IMR-90 (cell line): ENCODE data around the gene PRPF8. TPM values are rescaled to one million over a fixed set of nuclear protein-coding genes. Genes with fewer than 3 reads are reported as not detected.

Experiments used
- ATAC-seq: fragments of 200-7000 bp; cut with Tn5 transposase; 2 replicates; pipeline ENCODE4 v1.9.1; 2020; ENCODE audit warnings: low read depth, mild to moderate bottlenecking, moderate library complexity
- BruUV-seq: library from RNA; stranded (reverse); fragments of 400-500 nt; replicated peaks from 2 replicates; lab custom pipeline; 2021; lab: Mats Ljungman, UMichigan
- CTCF ChIA-PET: fragments of 300-600 bp; formaldehyde crosslinking; extraction: SDS; loops from one replicate; lab custom pipeline; 2021; ENCODE audit warnings: antibody characterized with exemption; lab: Yijun Ruan, JAX
- POLR2A ChIA-PET: fragments of 300-600 bp; sonication (Branson Sonifier 250); formaldehyde crosslinking; loops from one replicate; lab custom pipeline; 2022; ENCODE audit warnings: antibody characterized with exemption; ENCODE audit not compliant: unreplicated experiment; lab: Charles Lee
- DNase-seq: peaks from one replicate; pipeline ENCODE4 v3.0.0; 2013
- H2AFZ ChIP-seq: replicated peaks from 2 replicates; pipeline ENCODE3; 2013; ENCODE audit warnings: low read length, mild to moderate bottlenecking; ENCODE audit not compliant: poor library complexity
- H2AK5ac ChIP-seq: 2 replicates; pipeline ENCODE4 v1.6.1; 2013; ENCODE audit warnings: low read depth, low read length, inconsistent platforms
- H2AK9ac ChIP-seq: replicated peaks from 2 replicates; pipeline ENCODE3; 2013; ENCODE audit warnings: mild to moderate bottlenecking, low read depth, low read length, moderate library complexity; ENCODE audit not compliant: poor library complexity
- H2BK120ac ChIP-seq: 2 replicates; pipeline ENCODE4 v1.6.1; 2013; ENCODE audit warnings: low read depth, low read length, inconsistent platforms
- H2BK15ac ChIP-seq: 3 replicates; pipeline ENCODE4 v1.6.1; 2013; ENCODE audit warnings: low read depth, low read length, inconsistent platforms
- H2BK20ac ChIP-seq: 2 replicates; pipeline ENCODE4 v1.6.1; 2013; ENCODE audit warnings: low read depth, mild to moderate bottlenecking, inconsistent platforms, low read length, moderate library complexity
- H2BK5ac ChIP-seq: 2 replicates; pipeline ENCODE4 v1.6.1; 2013; ENCODE audit warnings: mild to moderate bottlenecking, low read depth, low read length, inconsistent platforms; ENCODE audit not compliant: poor library complexity, severe bottlenecking
- H3K14ac ChIP-seq: replicated peaks from 2 replicates; pipeline ENCODE4 v1.6.1; 2013; ENCODE audit warnings: low read depth, low read length, inconsistent platforms
- H3K18ac ChIP-seq: 2 replicates; pipeline ENCODE4 v1.6.1; 2013; ENCODE audit warnings: low read depth, low read length, control low read depth
- H3K23ac ChIP-seq: 2 replicates; pipeline ENCODE4 v1.6.1; 2013; ENCODE audit warnings: low read depth, low read length, inconsistent platforms
- H3K27ac ChIP-seq: 2 replicates; pipeline ENCODE4 v1.5.1; 2013; ENCODE audit warnings: mild to moderate bottlenecking, control low read depth, low read length; ENCODE audit not compliant: insufficient read depth
- H3K27me3 ChIP-seq: 2 replicates; pipeline ENCODE4 v1.6.1; 2013; ENCODE audit warnings: low read length; ENCODE audit not compliant: control insufficient read depth, insufficient read depth
- H3K36me3 ChIP-seq: 2 replicates; pipeline ENCODE4 v1.6.1; 2013; ENCODE audit warnings: low read length, mixed read lengths; ENCODE audit not compliant: control insufficient read depth, insufficient read depth
- H3K4ac ChIP-seq: 2 replicates; pipeline ENCODE4 v1.6.1; 2013; ENCODE audit warnings: low read depth, low read length, inconsistent platforms
- H3K4me1 ChIP-seq: 2 replicates; pipeline ENCODE4 v1.6.1; 2013; ENCODE audit warnings: low read length, mixed read lengths; ENCODE audit not compliant: control insufficient read depth, insufficient read depth
- H3K4me2 ChIP-seq: 2 replicates; pipeline ENCODE4 v1.6.1; 2013; ENCODE audit warnings: low read depth, mild to moderate bottlenecking, control low read depth, low read length, moderate library complexity
- H3K4me3 ChIP-seq: 2 replicates; pipeline ENCODE4 v1.5.1; 2013; ENCODE audit warnings: low read depth, mild to moderate bottlenecking, control low read depth, low read length, moderate library complexity; ENCODE audit not compliant: insufficient read depth
- H3K56ac ChIP-seq: 2 replicates; pipeline ENCODE4 v1.6.1; 2013; ENCODE audit warnings: low read length, inconsistent platforms; ENCODE audit not compliant: insufficient read depth; ENCODE audit errors: extremely low read depth
- H3K79me1 ChIP-seq, 2 experiments: 2 replicates each; pipeline ENCODE4 v1.6.1; 2013; ENCODE audit warnings: low read length in 2 of 2, inconsistent platforms in 1 of 2, low read depth in 1 of 2
- H3K9ac ChIP-seq: 2 replicates; pipeline ENCODE4 v1.6.1; 2013; ENCODE audit warnings: low read depth, low read length, control low read depth
- H3K9me1 ChIP-seq: 2 replicates; pipeline ENCODE4 v1.6.1; 2013; ENCODE audit warnings: low read length, inconsistent platforms; ENCODE audit not compliant: insufficient read depth
- H3K9me3 ChIP-seq: 2 replicates; pipeline ENCODE4 v1.6.1; 2013; ENCODE audit warnings: low read length; ENCODE audit not compliant: control insufficient read depth, insufficient read depth
- H4K20me1 ChIP-seq: 2 replicates; pipeline ENCODE4 v1.6.1; 2013; ENCODE audit warnings: low read length, inconsistent platforms; ENCODE audit not compliant: insufficient read depth
- H4K5ac ChIP-seq: 2 replicates; pipeline ENCODE4 v1.6.1; 2013; ENCODE audit warnings: mild to moderate bottlenecking, low read depth, low read length, control low read depth
- H4K8ac ChIP-seq, 2 experiments: 2 replicates each; pipeline ENCODE4 v1.6.1; 2013; ENCODE audit warnings: low read depth in 2 of 2, low read length in 2 of 2, control low read depth in 1 of 2, inconsistent platforms in 1 of 2
- H4K91ac ChIP-seq: 2 replicates; pipeline ENCODE4 v1.6.1; 2013; ENCODE audit warnings: low read depth, low read length, inconsistent platforms; ENCODE audit not compliant: insufficient read depth
- CTCF ChIP-seq: conservative IDR thresholded peaks from 2 replicates; pipeline ENCODE4 v1.5.1; 2012; ENCODE audit warnings: mild to moderate bottlenecking, low read depth, low read length, improper control_type of control experiment
- FOS ChIP-seq: fragments of 150-350 bp; IDR thresholded peaks from 2 replicates; pipeline ENCODE4 v1.6.1; 2016; ENCODE audit warnings: low read depth, low read length
- POLR2A ChIP-seq: IDR thresholded peaks from 2 replicates; pipeline ENCODE4 v1.6.1; 2012; ENCODE audit warnings: mild to moderate bottlenecking, low read depth, low read length
- RAD21 ChIP-seq: IDR thresholded peaks from 2 replicates; pipeline ENCODE4 v1.6.1; 2012; ENCODE audit warnings: low read length, improper control_type of control experiment
- RFX5 ChIP-seq: IDR thresholded peaks from 2 replicates; pipeline ENCODE4 v1.8.0; 2012; ENCODE audit warnings: low read depth, mild to moderate bottlenecking, low read length, moderate library complexity
- WGBS, 2 experiments: methylation state at CpG; one replicate each; pipeline versions ENCODE4 v1.1.5 to v1.1.7; 2013; ENCODE audit warnings: missing lambda C conversion rate in 2 of 2; ENCODE audit not compliant: insufficient read length in 1 of 2; ENCODE audit errors: extremely low coverage in 2 of 2; 5-methylcytosine and 5-hydroxymethylcytosine counted together
- dilution Hi-C: fragments of 300-500 bp; cut with HindIII; formaldehyde crosslinking; loops from one replicate; pipeline ENCODE4 v1.14.3; 2018; ENCODE audit warnings: low sequenced_read_pairs; ENCODE audit not compliant: unreplicated experiment
- in situ Hi-C: fragments of 300-500 bp; cut with MboI; formaldehyde crosslinking; loops from 3 replicates; pipeline ENCODE4 v1.14.3; 2019; ENCODE audit warnings: low sequenced_read_pairs, inconsistent platforms, mixed read lengths
- intact Hi-C: fragments of 100-400 bp; cut with micrococcal nuclease; formaldehyde crosslinking; loops from 2 replicates; pipeline ENCODE4 v1.10.0; 2022
- polyA plus RNA-seq, 3 experiments: library from polyadenylated mRNA; depleted of rRNA; stranded (reverse); fragments of >200 nt; gene quantifications; 2 replicates each; pipeline ENCODE4 v1.2.3, GENCODE V29; 2012; ENCODE audit warnings: low replicate concordance in 1 of 3
- total RNA-seq: library from RNA; depleted of rRNA; stranded (reverse); fragments of >200 nt; gene quantifications from 2 replicates; pipeline ENCODE4 v1.2.3, GENCODE V29; 2012
- TF ChIP-seq, protein P1 (sequence below): fragments of 150-350 bp; IDR thresholded peaks from 2 replicates; pipeline ENCODE4 v1.6.1; 2017; ENCODE audit warnings: mild to moderate bottlenecking, antibody characterized with exemption, low read length, low read depth

PRPF8 gene
- total and polyA plus RNA-seq, 2 of the 4 experiments (the other 2 are of a cell fraction): 141 to 160 TPM

DNA sequence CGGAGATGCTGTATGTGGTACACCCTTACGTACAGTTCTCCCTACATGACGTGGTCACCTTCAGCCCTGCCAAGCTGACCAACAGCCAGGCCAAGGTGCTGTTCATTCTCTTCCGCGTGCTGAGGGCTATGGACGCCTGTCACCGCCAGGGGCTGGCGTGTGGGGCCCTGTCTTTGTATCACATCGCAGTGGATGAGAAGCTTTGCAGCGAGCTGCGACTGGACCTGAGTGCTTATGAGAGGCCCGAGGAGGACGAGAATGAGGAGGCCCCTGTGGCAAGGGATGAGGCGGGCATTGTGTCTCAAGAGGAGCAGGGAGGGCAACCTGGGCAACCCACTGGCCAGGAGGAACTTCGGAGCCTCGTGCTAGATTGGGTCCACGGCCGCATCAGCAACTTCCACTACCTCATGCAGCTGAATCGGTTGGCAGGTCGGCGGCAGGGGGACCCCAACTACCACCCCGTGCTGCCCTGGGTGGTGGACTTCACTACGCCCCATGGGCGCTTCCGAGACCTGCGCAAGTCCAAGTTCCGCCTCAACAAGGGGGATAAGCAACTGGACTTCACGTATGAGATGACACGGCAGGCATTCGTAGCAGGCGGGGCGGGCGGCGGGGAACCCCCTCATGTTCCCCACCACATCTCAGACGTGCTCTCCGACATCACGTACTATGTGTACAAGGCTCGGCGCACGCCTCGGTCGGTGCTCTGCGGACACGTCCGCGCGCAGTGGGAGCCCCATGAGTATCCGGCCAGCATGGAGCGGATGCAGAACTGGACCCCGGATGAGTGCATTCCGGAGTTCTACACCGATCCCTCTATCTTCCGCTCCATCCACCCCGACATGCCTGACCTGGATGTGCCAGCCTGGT, 41.2 kb upstream of the PRPF8 start:
- POLR2A ChIA-PET: no interaction called here
- CTCF ChIA-PET: interaction anchor here (1.2 kb wide), 1 partner anchor 335 kb away, joined by 3 read pairs; no protein-coding TSS in a partner anchor

More for the DNA sequence above, 41.2 kb upstream of the PRPF8 start:
- H4K5ac ChIP-seq: no peak overlapping the region
- peaks cover 11% of the 10 kb centered on the region for H3K9me1 ChIP-seq
- intact Hi-C loops (no loop called here), dilution Hi-C loops (no loop called here), in situ Hi-C loops (no loop called here)
- no peak overlapping the region for H4K91ac ChIP-seq
- TF ChIP-seq CTCF: no peak
- no peak for TF ChIP-seq FOS
- TF ChIP-seq, protein P1, sequence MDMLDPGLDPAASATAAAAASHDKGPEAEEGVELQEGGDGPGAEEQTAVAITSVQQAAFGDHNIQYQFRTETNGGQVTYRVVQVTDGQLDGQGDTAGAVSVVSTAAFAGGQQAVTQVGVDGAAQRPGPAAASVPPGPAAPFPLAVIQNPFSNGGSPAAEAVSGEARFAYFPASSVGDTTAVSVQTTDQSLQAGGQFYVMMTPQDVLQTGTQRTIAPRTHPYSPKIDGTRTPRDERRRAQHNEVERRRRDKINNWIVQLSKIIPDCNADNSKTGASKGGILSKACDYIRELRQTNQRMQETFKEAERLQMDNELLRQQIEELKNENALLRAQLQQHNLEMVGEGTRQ: no peak
- no peak for TF ChIP-seq RAD21
- no peak for TF ChIP-seq POLR2A
- no peak for TF ChIP-seq RFX5
- no peak overlapping the region for H3K4ac ChIP-seq
- H3K14ac ChIP-seq: no peak overlapping the region
- H3K9ac ChIP-seq: no peak overlapping the region
- H3K4me3 ChIP-seq: no peak overlapping the region
- H3K27ac ChIP-seq: no peak overlapping the region
- H2BK15ac ChIP-seq: no peak overlapping the region
- H3K23ac ChIP-seq: no peak overlapping the region
- H3K56ac ChIP-seq: no peak overlapping the region
- TSS peak; percentile 29 for BruUV-seq
- peaks cover 10 to 24% of the 10 kb centered on the region in 2 experiments for H3K79me1 ChIP-seq
- H2AFZ ChIP-seq: peak overlapping the region; percentile 98
- H3K36me3 ChIP-seq: peaks cover 27% of the 10 kb centered on the region; the same call in 1 of the 2 replicates
- H3K4me2 ChIP-seq: no peak overlapping the region; the same call in 1 of the 2 replicates
- H3K9me3 ChIP-seq: no peaks in the 10 kb centered on the region
- no peaks in the 10 kb centered on the region for H4K20me1 ChIP-seq
- ATAC-seq (no peak), DNase-seq (no peak)
- H2BK5ac ChIP-seq: no peak overlapping the region
- no peak overlapping the region for H2BK20ac ChIP-seq
- H4K8ac ChIP-seq: peak overlapping the region in 1 of 2 experiments; percentile 60; a peak in 1 of 4 replicates
- peak overlapping the region; percentile 91; the same call in 1 of the 2 replicates for H2AK5ac ChIP-seq
- peaks cover 11% of the 10 kb centered on the region for H3K4me1 ChIP-seq
- 95% methylated on average over 33 of the region's 54 CpGs; no CpG with 5 or more reads in 1 of the 2 experiments for WGBS, 2 experiments
- no peak overlapping the region for H2BK120ac ChIP-seq
- no peak overlapping the region for H3K18ac ChIP-seq
- H2AK9ac ChIP-seq: peak overlapping the region; percentile 98
- H3K27me3 ChIP-seq: no peaks in the 10 kb centered on the region
